ENCODE data around the gene ZBTB25. TPM values are rescaled to one million over a fixed set of nuclear protein-coding genes. Genes with fewer than 3 reads are reported as not detected.
A peak's percentile ranks its signal among the peaks of the same experiment; 100 is the strongest.

ZBTB25 gene
- total and polyA plus RNA-seq, 7 experiments from 2014 or later, result 30.5 to 88.0 (median 48.4) TPM

- POLR2A ChIA-PET, result no interaction called here
- DNase-seq, result no peak
- Histone ChIP-seq H3K4me1 (ENCODE audit: control insufficient read depth in 2 of 2, insufficient read depth in 2 of 2, low read length in 2 of 2) (no peaks in the 10 kb centered on the region), H3K27ac (ENCODE audit: low read depth, low read length) (no peak overlapping the region), H3K27me3 (ENCODE audit: control insufficient read depth in 2 of 2, insufficient read depth in 2 of 2, low read length in 2 of 2) (no peaks in the 10 kb centered on the region), H3K9me3 (ENCODE audit: control insufficient read depth in 2 of 3, low read length in 3 of 3) (no peaks in the 10 kb centered on the region), H3K36me3 (ENCODE audit: control insufficient read depth in 2 of 3, insufficient read depth in 3 of 3, low read length in 3 of 3) (peaks cover 6 to 64% (median 13%) of the 10 kb centered on the region in 3 experiments), H3K4me3 (ENCODE audit: low read length) (no peak overlapping the region)
- H3K4me3 Mint-ChIP-seq, result no peak overlapping the region
- no peaks in the 10 kb centered on the region for H3K9me3 Mint-ChIP-seq
- no peaks in the 10 kb centered on the region for H3K27me3 Mint-ChIP-seq
- ATAC-seq, result no peak
- peaks cover 8 to 65% (median 27%) of the 10 kb centered on the region in 5 donors for H3K36me3 Mint-ChIP-seq
- intact Hi-C loops (cut with micrococcal nuclease), result no loop called here
- CTCF ChIA-PET, result interaction anchor here (1.3 kb wide), 1 partner anchor 9 kb away, joined by 7 read pairs; no protein-coding TSS in a partner anchor
- peaks cover 0 to 6% (median 0%) of the 10 kb centered on the region in 7 donors for H3K4me1 Mint-ChIP-seq
- no peak overlapping the region for H3K27ac Mint-ChIP-seq
These were observed 82.5 kb downstream of the ZBTB25 start for GRCh38 chr14:64421166-64421565.

- Mint-ChIP-seq H3K36me3 (peaks cover 13 to 59% (median 27%) of the 10 kb centered on the region in 5 donors), H3K4me1 (peaks cover 0 to 14% (median 0%) of the 10 kb centered on the region in 7 donors), H3K4me3 (no peak overlapping the region), H3K27ac (peak overlapping the region in 1 of 9 donors; percentile 8), H3K9me3 (no peaks in the 10 kb centered on the region), H3K27me3 (no peaks in the 10 kb centered on the region)
- H3K36me3 ChIP-seq (ENCODE audit: control insufficient read depth in 2 of 3, insufficient read depth in 3 of 3, low read length in 3 of 3), result peaks cover 11 to 63% (median 13%) of the 10 kb centered on the region in 3 experiments
- POLR2A ChIA-PET, result interaction anchor here (0.7 kb wide), 1 partner anchor 85 kb away, joined by 3 read pairs; the partner anchor contains the start of gene ZBTB1
- intact Hi-C loops (cut with micrococcal nuclease), result no loop called here
- CTCF ChIA-PET, result interaction anchor here (1.0 kb wide), 1 partner anchor 75 kb away, joined by 3 read pairs; no protein-coding TSS in a partner anchor
- H3K4me1 ChIP-seq (ENCODE audit: control insufficient read depth in 2 of 2, insufficient read depth in 2 of 2, low read length in 2 of 2), result no peaks in the 10 kb centered on the region
- no peaks in the 10 kb centered on the region for H3K27me3 ChIP-seq (ENCODE audit: control insufficient read depth in 2 of 2, insufficient read depth in 2 of 2, low read length in 2 of 2)
- ATAC-seq (no peak), DNase-seq (no peak)
- no peak overlapping the region for H3K27ac ChIP-seq (ENCODE audit: low read depth, low read length)
- no peaks in the 10 kb centered on the region for H3K9me3 ChIP-seq (ENCODE audit: control insufficient read depth in 2 of 3, low read length in 3 of 3)
- no peak overlapping the region for H3K4me3 ChIP-seq (ENCODE audit: low read length)
These were observed 84.6 kb downstream of the ZBTB25 start for GRCh38 chr14:64419003-64419402.

- DNase-seq (no peak), ATAC-seq (no peak)
- no peaks in the 10 kb centered on the region for H3K27me3 Mint-ChIP-seq
- peaks cover 0 to 11% (median 0%) of the 10 kb centered on the region in 7 donors for H3K4me1 Mint-ChIP-seq
- H3K27me3 ChIP-seq (ENCODE audit: control insufficient read depth in 2 of 2, insufficient read depth in 2 of 2, low read length in 2 of 2), result no peaks in the 10 kb centered on the region
- intact Hi-C loops (cut with micrococcal nuclease), result no loop called here
- no peak overlapping the region for H3K4me3 Mint-ChIP-seq
- peaks cover 13 to 58% (median 28%) of the 10 kb centered on the region in 5 donors for H3K36me3 Mint-ChIP-seq
- H3K4me3 ChIP-seq (ENCODE audit: low read length), result no peak overlapping the region
- POLR2A ChIA-PET, result interaction anchor here (0.8 to 1.0 kb wide), 2 partner anchors 20 to 72 kb away, joined by 3 to 4 read pairs; no protein-coding TSS in a partner anchor
- no peak overlapping the region for H3K27ac Mint-ChIP-seq
- no peak overlapping the region for H3K27ac ChIP-seq (ENCODE audit: low read depth, low read length)
- H3K9me3 Mint-ChIP-seq, result no peaks in the 10 kb centered on the region
- peaks cover 11 to 62% (median 13%) of the 10 kb centered on the region in 3 experiments for H3K36me3 ChIP-seq (ENCODE audit: control insufficient read depth in 2 of 3, insufficient read depth in 3 of 3, low read length in 3 of 3)
- no peaks in the 10 kb centered on the region for H3K4me1 ChIP-seq (ENCODE audit: control insufficient read depth in 2 of 2, insufficient read depth in 2 of 2, low read length in 2 of 2)
- H3K9me3 ChIP-seq (ENCODE audit: control insufficient read depth in 2 of 3, low read length in 3 of 3), result no peaks in the 10 kb centered on the region
- CTCF ChIA-PET, result interaction anchor here (1.0 kb wide), 1 partner anchor 12 kb away, joined by 3 read pairs; no protein-coding TSS in a partner anchor
These were observed 85.9 kb downstream of the ZBTB25 start for GRCh38 chr14:64417771-64418125.

- H3K4me3 ChIP-seq (ENCODE audit: low read length), result no peak overlapping the region
- ChIA-PET POLR2A (interaction anchor here (0.8 to 1.0 kb wide), 2 partner anchors 19 to 73 kb away, joined by 3 to 4 read pairs; no protein-coding TSS in a partner anchor), CTCF (interaction anchor here (1.0 kb wide), 1 partner anchor 13 kb away, joined by 3 read pairs; no protein-coding TSS in a partner anchor)
- no peaks in the 10 kb centered on the region for H3K27me3 ChIP-seq (ENCODE audit: control insufficient read depth in 2 of 2, insufficient read depth in 2 of 2, low read length in 2 of 2)
- H3K36me3 ChIP-seq (ENCODE audit: control insufficient read depth in 2 of 3, insufficient read depth in 3 of 3, low read length in 3 of 3), result peaks cover 11 to 57% (median 13%) of the 10 kb centered on the region in 3 experiments
- H3K9me3 ChIP-seq (ENCODE audit: control insufficient read depth in 2 of 3, low read length in 3 of 3), result no peaks in the 10 kb centered on the region
- H3K36me3 Mint-ChIP-seq, result peaks cover 13 to 56% (median 24%) of the 10 kb centered on the region in 5 donors
- no peak for ATAC-seq
- H3K27ac ChIP-seq (ENCODE audit: low read depth, low read length), result no peak overlapping the region
- no peak overlapping the region for H3K4me3 Mint-ChIP-seq
- no peaks in the 10 kb centered on the region for H3K9me3 Mint-ChIP-seq
- DNase-seq, result no peak
- no peaks in the 10 kb centered on the region for H3K4me1 ChIP-seq (ENCODE audit: control insufficient read depth in 2 of 2, insufficient read depth in 2 of 2, low read length in 2 of 2)
- intact Hi-C loops (cut with micrococcal nuclease), result no loop called here
- H3K4me1 Mint-ChIP-seq, result peaks cover 0 to 12% (median 0%) of the 10 kb centered on the region in 7 donors
- no peaks in the 10 kb centered on the region for H3K27me3 Mint-ChIP-seq
- no peak overlapping the region for H3K27ac Mint-ChIP-seq
These were observed 86.4 kb downstream of the ZBTB25 start for GRCh38 chr14:64417055-64417770.

GRCh38 chr14:64416348-64416932, 87.2 kb downstream of the ZBTB25 start:
- Mint-ChIP-seq H3K36me3 (peaks cover 13 to 58% (median 27%) of the 10 kb centered on the region in 5 donors), H3K27ac (no peak overlapping the region), H3K9me3 (no peaks in the 10 kb centered on the region), H3K27me3 (no peaks in the 10 kb centered on the region), H3K4me3 (no peak overlapping the region), H3K4me1 (peaks cover 0 to 17% (median 0%) of the 10 kb centered on the region in 7 donors)
- Histone ChIP-seq H3K36me3 (ENCODE audit: control insufficient read depth in 2 of 3, insufficient read depth in 3 of 3, low read length in 3 of 3) (peaks cover 11 to 54% (median 13%) of the 10 kb centered on the region in 3 experiments), H3K4me1 (ENCODE audit: control insufficient read depth in 2 of 2, insufficient read depth in 2 of 2, low read length in 2 of 2) (no peaks in the 10 kb centered on the region), H3K27me3 (ENCODE audit: control insufficient read depth in 2 of 2, insufficient read depth in 2 of 2, low read length in 2 of 2) (no peaks in the 10 kb centered on the region), H3K4me3 (ENCODE audit: low read length) (no peak overlapping the region), H3K9me3 (ENCODE audit: control insufficient read depth in 2 of 3, low read length in 3 of 3) (no peaks in the 10 kb centered on the region), H3K27ac (ENCODE audit: low read depth, low read length) (no peak overlapping the region)
- intact Hi-C loops (cut with micrococcal nuclease), result no loop called here
- CTCF ChIA-PET, result interaction anchor here (1.0 kb wide), 1 partner anchor 14 kb away, joined by 3 read pairs; no protein-coding TSS in a partner anchor
- DNase-seq, result no peak
- POLR2A ChIA-PET, result no interaction called here
- ATAC-seq, result no peak

- Mint-ChIP-seq H3K4me3 (no peak overlapping the region), H3K9me3 (peaks cover 0 to 1% (median 0%) of the 10 kb centered on the region in 11 donors), H3K36me3 (peaks cover 5 to 36% (median 24%) of the 10 kb centered on the region in 5 donors), H3K27me3 (no peaks in the 10 kb centered on the region), H3K27ac (no peak overlapping the region), H3K4me1 (peaks cover 0 to 26% (median 0%) of the 10 kb centered on the region in 7 donors)
- POLR2A ChIA-PET, result interaction anchor here (1.2 kb wide), 1 partner anchor 20 kb away, joined by 3 read pairs; no protein-coding TSS in a partner anchor
- Histone ChIP-seq H3K9me3 (ENCODE audit: control insufficient read depth in 2 of 3, low read length in 3 of 3) (no peaks in the 10 kb centered on the region), H3K27me3 (ENCODE audit: control insufficient read depth in 2 of 2, insufficient read depth in 2 of 2, low read length in 2 of 2) (no peaks in the 10 kb centered on the region), H3K4me1 (ENCODE audit: control insufficient read depth in 2 of 2, insufficient read depth in 2 of 2, low read length in 2 of 2) (no peaks in the 10 kb centered on the region), H3K4me3 (ENCODE audit: low read length) (no peak overlapping the region), H3K36me3 (ENCODE audit: control insufficient read depth in 2 of 3, insufficient read depth in 3 of 3, low read length in 3 of 3) (peaks cover 0 to 27% (median 5%) of the 10 kb centered on the region in 3 experiments), H3K27ac (ENCODE audit: low read depth, low read length) (no peak overlapping the region)
- no peak for DNase-seq
- CTCF ChIA-PET, result interaction anchor here (0.7 kb wide), 2 partner anchors 74 to 81 kb away, joined by 3 to 4 read pairs; no protein-coding TSS in a partner anchor
- intact Hi-C loops (cut with micrococcal nuclease), result loop anchor here in 1 of 2 donors (2.0 kb wide), 1 partner anchor 23 kb away; the partner anchor contains the start of gene MTHFD1
- ATAC-seq, result no peak
These were observed 91.4 kb downstream of the ZBTB25 start for GRCh38 chr14:64412237-64412636.

Measured in naive thymus-derived CD4-positive, alpha-beta T cell (primary cell).